Smooth muscle cell (in vitro differentiated cells): ENCODE measurements around the gene CDK7. TPM values are rescaled to one million over a fixed set of nuclear protein-coding genes. Genes with fewer than 3 reads are reported as not detected.
A peak's percentile ranks its signal among the peaks of the same experiment; 100 is the strongest.
"Not testable (repeated sequence)": the region's sequence is repeated elsewhere in the genome, so short reads cannot be mapped to it uniquely, and the experiment has no call there.

ENCODE experiments used
- DNase-seq: peaks from one replicate; lab custom pipeline; 2025; ENCODE audit not compliant: unreplicated experiment; lab: John Stamatoyannopoulos, UW
- H2AFZ ChIP-seq: fragments of 200-600 bp; sonication (generic); 2 replicates; pipeline ENCODE4 v1.6.0; 2016; ENCODE audit warnings: antibody characterized with exemption, low read depth, mild to moderate bottlenecking
- H3F3A ChIP-seq: fragments of 200-600 bp; sonication (generic); 2 replicates; pipeline ENCODE4 v1.6.0; 2017; ENCODE audit warnings: antibody characterized with exemption, low read depth
- H3K27ac ChIP-seq: fragments of 200-600 bp; sonication (generic); 2 replicates; pipeline ENCODE4 v1.5.1; 2016; ENCODE audit warnings: low read depth, mild to moderate bottlenecking
- H3K27me3 ChIP-seq: fragments of 200-600 bp; sonication (generic); 2 replicates; pipeline ENCODE4 v1.6.1; 2016; ENCODE audit warnings: low read depth, mild to moderate bottlenecking
- H3K36me3 ChIP-seq: fragments of 200-600 bp; sonication (generic); 2 replicates; pipeline ENCODE4 v1.5.1; 2016; ENCODE audit warnings: low read depth
- H3K4me1 ChIP-seq: fragments of 200-600 bp; sonication (generic); 2 replicates; pipeline ENCODE4 v1.5.1; 2016; ENCODE audit warnings: low read depth
- H3K4me2 ChIP-seq: fragments of 200-600 bp; sonication (generic); 2 replicates; pipeline ENCODE4 v1.6.0; 2016; ENCODE audit warnings: mild to moderate bottlenecking
- H3K4me3 ChIP-seq: fragments of 200-600 bp; sonication (generic); 2 replicates; pipeline ENCODE4 v1.5.1; 2016; ENCODE audit warnings: mild to moderate bottlenecking
- H3K79me2 ChIP-seq: fragments of 200-600 bp; sonication (generic); 2 replicates; pipeline ENCODE4 v1.6.0; 2016; ENCODE audit warnings: low read depth, mild to moderate bottlenecking
- H3K9ac ChIP-seq: fragments of 200-600 bp; sonication (generic); 2 replicates; pipeline ENCODE4 v1.6.0; 2016; ENCODE audit warnings: low read depth
- H3K9me3 ChIP-seq: fragments of 200-600 bp; sonication (generic); replicated peaks from 2 replicates; pipeline ENCODE4 v1.5.1; 2016; ENCODE audit warnings: low read depth
- H4K20me1 ChIP-seq: fragments of 200-600 bp; sonication (generic); 2 replicates; pipeline ENCODE4 v1.6.0; 2016; ENCODE audit warnings: low read depth
- WGBS: methylation state at CpG from one replicate; pipeline ENCODE4 v1.1.7; 2016; ENCODE audit warnings: low lambda C conversion rate; 5-methylcytosine and 5-hydroxymethylcytosine counted together
- polyA plus RNA-seq: library from polyadenylated mRNA; unstranded; fragments of >200 nt; fragmentation: Nextera tagmentation; extraction: Ambion mirVana; gene quantifications from 2 replicates; pipeline ENCODE4 v1.2.1, GENCODE V29; 2016
- total RNA-seq: library from RNA; depleted of rRNA; stranded (reverse); fragments of >200 nt; gene quantifications from 2 replicates; pipeline ENCODE4 v1.2.3, GENCODE V29; 2014
- TF ChIP-seq, protein P1 (sequence below): fragments of 200-600 bp; sonication (generic); IDR thresholded peaks from 2 replicates; pipeline ENCODE4 v1.5.1; 2017; ENCODE audit warnings: borderline replicate concordance, mild to moderate bottlenecking, antibody characterized with exemption; ENCODE audit not compliant: insufficient read depth, poor library complexity, severe bottlenecking

CDK7 gene
- total and polyA plus RNA-seq, 2 experiments from 2014 or later: 43.4 to 47.2 TPM

DNA sequence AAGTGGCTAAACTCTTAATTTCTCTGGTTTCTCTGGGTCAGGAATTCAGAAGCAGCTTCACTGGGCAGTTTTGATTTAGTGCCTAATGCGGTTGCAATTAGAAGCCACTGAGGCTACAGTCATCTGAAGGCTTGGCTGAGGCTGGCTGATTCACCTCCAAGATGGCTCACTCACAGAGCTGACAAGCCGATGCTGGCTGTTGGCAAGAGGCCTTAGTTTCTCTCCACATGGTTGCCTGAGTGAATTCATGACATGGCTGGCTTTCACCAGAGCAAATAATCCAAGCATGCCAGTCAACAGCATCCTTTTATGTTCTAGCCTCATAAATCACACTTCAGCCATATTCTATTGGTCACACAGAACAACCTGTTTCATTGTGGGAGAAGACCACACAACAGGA is 2.8 kb upstream of the CDK7 start:
- Histone ChIP-seq H3F3A (no peaks in the 10 kb centered on the region), H3K4me3 (no peak overlapping the region), H3K4me2 (no peak overlapping the region), H3K4me1 (peaks cover 11% of the 10 kb centered on the region), H3K9me3 (no peaks in the 10 kb centered on the region), H4K20me1 (peaks cover under 1% of the 10 kb centered on the region), H2AFZ (no peak overlapping the region), H3K27ac (no peak overlapping the region), H3K9ac (no peak overlapping the region), H3K36me3 (peaks cover 10% of the 10 kb centered on the region), H3K27me3 (no peaks in the 10 kb centered on the region), H3K79me2 (peaks cover 20% of the 10 kb centered on the region)
- no peak for DNase-seq
- WGBS: 92% methylated on average over 2 of the region's 2 CpGs
- TF ChIP-seq, protein P1, sequence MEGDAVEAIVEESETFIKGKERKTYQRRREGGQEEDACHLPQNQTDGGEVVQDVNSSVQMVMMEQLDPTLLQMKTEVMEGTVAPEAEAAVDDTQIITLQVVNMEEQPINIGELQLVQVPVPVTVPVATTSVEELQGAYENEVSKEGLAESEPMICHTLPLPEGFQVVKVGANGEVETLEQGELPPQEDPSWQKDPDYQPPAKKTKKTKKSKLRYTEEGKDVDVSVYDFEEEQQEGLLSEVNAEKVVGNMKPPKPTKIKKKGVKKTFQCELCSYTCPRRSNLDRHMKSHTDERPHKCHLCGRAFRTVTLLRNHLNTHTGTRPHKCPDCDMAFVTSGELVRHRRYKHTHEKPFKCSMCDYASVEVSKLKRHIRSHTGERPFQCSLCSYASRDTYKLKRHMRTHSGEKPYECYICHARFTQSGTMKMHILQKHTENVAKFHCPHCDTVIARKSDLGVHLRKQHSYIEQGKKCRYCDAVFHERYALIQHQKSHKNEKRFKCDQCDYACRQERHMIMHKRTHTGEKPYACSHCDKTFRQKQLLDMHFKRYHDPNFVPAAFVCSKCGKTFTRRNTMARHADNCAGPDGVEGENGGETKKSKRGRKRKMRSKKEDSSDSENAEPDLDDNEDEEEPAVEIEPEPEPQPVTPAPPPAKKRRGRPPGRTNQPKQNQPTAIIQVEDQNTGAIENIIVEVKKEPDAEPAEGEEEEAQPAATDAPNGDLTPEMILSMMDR: no peak

DNA sequence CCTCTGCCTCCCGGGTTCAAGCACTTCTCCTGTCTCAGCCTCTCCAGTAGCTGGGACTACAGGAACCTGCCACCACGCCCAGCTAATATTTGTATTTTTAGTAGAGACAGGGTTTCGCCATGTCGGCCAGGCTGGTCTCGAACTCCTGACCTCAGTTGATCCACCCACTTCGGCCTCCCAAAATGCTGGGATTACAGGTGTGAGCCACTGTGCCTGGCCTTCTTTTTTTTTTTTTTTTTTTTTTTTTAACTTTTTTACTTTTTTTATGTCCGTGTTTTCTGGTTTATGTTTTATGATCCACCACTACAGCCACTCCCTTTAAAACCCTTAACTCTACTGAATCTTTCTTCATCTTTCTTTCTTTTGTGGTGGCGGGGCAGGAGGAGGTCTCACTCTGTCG is 2.0 kb downstream of the CDK7 start:
- DNase-seq, H3K36me3 ChIP-seq, H3K9ac ChIP-seq, H3K27me3 ChIP-seq, H3K9me3 ChIP-seq, H2AFZ ChIP-seq, H3K4me3 ChIP-seq, H3F3A ChIP-seq: not testable (repeated sequence)
- Histone ChIP-seq H3K79me2 (peaks cover 67% of the 10 kb centered on the region), H3K4me1 (peaks cover 15% of the 10 kb centered on the region), H3K27ac (peak overlapping the region; percentile 72), H3K4me2 (peak overlapping the region; percentile 94), H4K20me1 (peaks cover 47% of the 10 kb centered on the region)
- 96% methylated on average over 9 of the region's 9 CpGs for WGBS

DNA sequence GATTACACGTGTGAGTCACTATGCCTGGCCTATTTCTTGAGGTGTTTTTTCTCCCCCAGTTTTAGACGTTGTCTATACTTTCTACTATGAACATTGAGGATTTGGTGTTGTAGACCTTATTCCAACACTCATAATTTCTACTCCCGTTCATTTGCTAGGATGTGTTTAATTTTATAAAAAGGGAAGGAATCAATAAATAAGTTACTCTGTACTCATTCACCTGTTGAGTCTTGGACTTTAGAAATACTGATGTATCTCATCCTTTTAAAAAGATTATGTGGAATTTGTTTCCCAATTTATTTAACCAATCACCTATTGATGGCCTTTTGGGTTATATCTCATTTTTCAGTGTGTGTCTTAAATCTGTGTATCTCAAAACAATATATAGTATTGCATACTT is 3.2 kb downstream of the CDK7 start:
- WGBS: 58% methylated on average over 3 of the region's 3 CpGs
- H3K4me1 ChIP-seq: peaks cover 15% of the 10 kb centered on the region
- DNase-seq: no peak
- H3F3A ChIP-seq: no peaks in the 10 kb centered on the region
- no peak overlapping the region for H3K4me3 ChIP-seq
- no peak overlapping the region for H2AFZ ChIP-seq
- peaks cover 58% of the 10 kb centered on the region for H4K20me1 ChIP-seq
- no peaks in the 10 kb centered on the region for H3K27me3 ChIP-seq
- peak overlapping the region; percentile 72 for H3K27ac ChIP-seq
- no peaks in the 10 kb centered on the region for H3K9me3 ChIP-seq
- TF ChIP-seq, protein P1: no peak
- H3K79me2 ChIP-seq: peaks cover 79% of the 10 kb centered on the region
- H3K9ac ChIP-seq: no peak overlapping the region
- H3K36me3 ChIP-seq: peaks cover 6% of the 10 kb centered on the region
- H3K4me2 ChIP-seq: peak overlapping the region; percentile 94

DNA sequence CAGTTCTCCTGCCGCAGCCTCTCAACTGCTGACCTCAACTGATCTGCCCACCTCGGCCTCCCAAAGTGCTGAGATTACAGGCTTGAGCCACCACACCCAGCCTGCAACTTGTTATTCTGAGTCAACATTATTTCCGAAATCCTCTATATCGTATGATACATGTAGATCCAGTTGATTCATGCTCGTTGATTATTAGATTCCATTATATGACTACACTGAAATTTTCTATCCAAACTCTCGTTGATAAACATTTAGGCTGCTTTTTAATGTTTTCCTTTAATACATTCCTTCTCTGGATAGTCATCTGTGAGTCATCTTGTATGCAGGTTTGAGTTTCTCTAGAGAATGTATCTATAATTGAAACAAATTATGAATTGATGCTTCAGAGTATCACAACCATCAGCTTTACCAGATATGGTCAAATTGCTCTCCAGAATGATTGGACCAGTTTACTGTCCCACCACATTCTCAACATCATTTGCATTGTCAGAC is 4.1 kb downstream of the CDK7 start:
- Histone ChIP-seq H3K27me3 (no peaks in the 10 kb centered on the region), H3K4me2 (peak overlapping the region; percentile 94), H3K27ac (peak overlapping the region; percentile 72), H4K20me1 (peaks cover 66% of the 10 kb centered on the region), H3F3A (no peaks in the 10 kb centered on the region), H2AFZ (no peak overlapping the region), H3K36me3 (peaks cover 6% of the 10 kb centered on the region), H3K4me3 (no peak overlapping the region), H3K4me1 (peaks cover 15% of the 10 kb centered on the region), H3K9ac (no peak overlapping the region), H3K79me2 (peaks cover 88% of the 10 kb centered on the region), H3K9me3 (no peaks in the 10 kb centered on the region)
- WGBS: 75% methylated on average over 6 of the region's 6 CpGs
- TF ChIP-seq, protein P1: no peak
- DNase-seq: no peak
